Upper lobe of left lung (tissue), 6 donors: ENCODE data around the gene VAV3. TPM values are rescaled to one million over a fixed set of nuclear protein-coding genes. Genes with fewer than 3 reads are reported as not detected.
"Not testable (repeated sequence)": the region's sequence is repeated elsewhere in the genome, so short reads cannot be mapped to it uniquely, and the experiment has no call there.

Experiments
- ATAC-seq, 2 donors: fragments of 200-7000 bp; cut with Tn5 transposase; one replicate each; pipeline ENCODE4 v1.9.1; 2022; ENCODE audit warnings: mild to moderate bottlenecking in 2 of 2, moderate library complexity in 2 of 2; ENCODE audit not compliant: low FRiP score in 2 of 2
- DNase-seq, 2 donors: peaks; one replicate each; pipeline ENCODE4 v3.0.0-alpha.2; 2019 to 2020
- H3K27ac ChIP-seq, 4 donors: fragments of 200-600 bp; sonication (generic); one replicate each; pipeline ENCODE4 v1.5.1; 2016 to 2019
- H3K27me3 ChIP-seq, 4 donors: fragments of 200-600 bp; sonication (generic); one replicate each; pipeline ENCODE4 v1.5.1; 2017 to 2019
- H3K36me3 ChIP-seq, 4 donors: fragments of 200-600 bp; sonication (generic); one replicate each; pipeline ENCODE4 v1.5.1; 2016 to 2019
- H3K4me1 ChIP-seq, 4 donors: fragments of 200-600 bp; sonication (generic); one replicate each; pipeline ENCODE4 v1.5.1; 2018 to 2019
- H3K4me3 ChIP-seq, 4 donors: fragments of 200-600 bp; sonication (generic); one replicate each; pipeline ENCODE4 v1.5.1; 2017 to 2019; ENCODE audit warnings: mild to moderate bottlenecking in 2 of 4, moderate library complexity in 1 of 4
- H3K9me3 ChIP-seq, 4 donors: fragments of 200-600 bp; sonication (generic); one replicate each; pipeline ENCODE4 v1.5.1; 2018 to 2019
- EP300 ChIP-seq, 4 donors: sonication (generic); formaldehyde crosslinking; IDR thresholded peaks; one replicate each; pipeline ENCODE4 v1.5.1; 2017; ENCODE audit warnings: antibody characterized with exemption in 4 of 4, control low read depth in 2 of 4
- POLR2A ChIP-seq, 4 donors: fragments of 450-650 bp; IDR thresholded peaks; one replicate each; pipeline ENCODE4 v1.5.1; 2016 to 2017; ENCODE audit warnings: antibody characterized with exemption in 4 of 4, mild to moderate bottlenecking in 2 of 4
- POLR2AphosphoS5 ChIP-seq, 2 donors: sonication (generic); formaldehyde crosslinking; IDR thresholded peaks; one replicate each; pipeline ENCODE4 v1.5.1; 2017; ENCODE audit warnings: antibody characterized with exemption in 2 of 2
- WGBS, 2 donors: methylation state at CpG; one replicate each; pipeline ENCODE4 v1.1.5; 2017 to 2018; 5-methylcytosine and 5-hydroxymethylcytosine counted together
- total RNA-seq, 6 donors: library from RNA; depleted of rRNA in 4 of 6; stranded (reverse); fragments of >200 nt in 4 of 6; gene quantifications; one replicate each; pipeline versions ENCODE4 v1.1.0 to v1.2.1, GENCODE V29; 2016 to 2021
- TF ChIP-seq, protein P1 (sequence below), 6 experiments: fragments of 450-650 bp in 4 of 6; fragments of 200-600 bp in 2 of 6; sonication (generic) in 2 of 6; IDR thresholded peaks; one replicate each; pipeline ENCODE4 v1.5.1; 2016 to 2019; ENCODE audit warnings: antibody characterized with exemption in 6 of 6
- donor health status: DM: no; HTN: no; CAD: no; lungs with moderate emphysema.
- donor health status: DM: no; HTN: yes; CAD: no; lungs with severe emphysema.

The VAV3 gene
- total RNA-seq, 6 donors from 2014 or later: 5.9 to 13.6 (median 7.8) TPM

DNA sequence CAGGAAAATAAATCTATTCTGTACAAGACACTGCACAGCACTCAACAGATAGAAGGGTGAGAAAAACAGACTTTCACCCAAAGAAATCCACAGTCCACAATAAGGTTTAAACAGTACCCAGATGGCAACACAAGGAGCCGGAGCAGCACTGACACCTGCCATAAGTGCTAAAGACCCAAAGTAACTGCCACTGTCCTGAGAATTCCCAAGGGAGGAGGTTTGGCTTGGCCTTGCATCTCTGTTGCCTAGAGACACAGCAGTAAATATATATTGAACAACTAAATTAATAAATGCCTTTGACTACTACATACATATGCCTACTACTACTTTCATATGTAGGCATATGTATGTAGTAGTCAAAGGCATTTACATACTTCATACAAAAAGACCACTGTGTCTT, 68.0 kb downstream of the VAV3 start:
- no peaks in the 10 kb centered on the region for H3K9me3 ChIP-seq
- DNase-seq (no peak), ATAC-seq (no peak)
- peaks cover 4 to 19% (median 9%) of the 10 kb centered on the region in 4 donors for H3K4me1 ChIP-seq
- 59 to 86% methylated on average over 1 of the region's 1 CpG for WGBS, 2 donors
- no peaks in the 10 kb centered on the region for H3K36me3 ChIP-seq
- no peak overlapping the region for H3K27ac ChIP-seq
- no peak for TF ChIP-seq POLR2A (IDR thresholded peaks at IDR 0.05)
- no peak for TF ChIP-seq EP300 (IDR thresholded peaks at IDR 0.05)
- TF ChIP-seq, protein P1, sequence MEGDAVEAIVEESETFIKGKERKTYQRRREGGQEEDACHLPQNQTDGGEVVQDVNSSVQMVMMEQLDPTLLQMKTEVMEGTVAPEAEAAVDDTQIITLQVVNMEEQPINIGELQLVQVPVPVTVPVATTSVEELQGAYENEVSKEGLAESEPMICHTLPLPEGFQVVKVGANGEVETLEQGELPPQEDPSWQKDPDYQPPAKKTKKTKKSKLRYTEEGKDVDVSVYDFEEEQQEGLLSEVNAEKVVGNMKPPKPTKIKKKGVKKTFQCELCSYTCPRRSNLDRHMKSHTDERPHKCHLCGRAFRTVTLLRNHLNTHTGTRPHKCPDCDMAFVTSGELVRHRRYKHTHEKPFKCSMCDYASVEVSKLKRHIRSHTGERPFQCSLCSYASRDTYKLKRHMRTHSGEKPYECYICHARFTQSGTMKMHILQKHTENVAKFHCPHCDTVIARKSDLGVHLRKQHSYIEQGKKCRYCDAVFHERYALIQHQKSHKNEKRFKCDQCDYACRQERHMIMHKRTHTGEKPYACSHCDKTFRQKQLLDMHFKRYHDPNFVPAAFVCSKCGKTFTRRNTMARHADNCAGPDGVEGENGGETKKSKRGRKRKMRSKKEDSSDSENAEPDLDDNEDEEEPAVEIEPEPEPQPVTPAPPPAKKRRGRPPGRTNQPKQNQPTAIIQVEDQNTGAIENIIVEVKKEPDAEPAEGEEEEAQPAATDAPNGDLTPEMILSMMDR (IDR thresholded peaks at IDR 0.05): no peak
- no peak for TF ChIP-seq POLR2AphosphoS5 (IDR thresholded peaks at IDR 0.05)
- H3K27me3 ChIP-seq: no peaks in the 10 kb centered on the region
- H3K4me3 ChIP-seq: no peak overlapping the region

DNA sequence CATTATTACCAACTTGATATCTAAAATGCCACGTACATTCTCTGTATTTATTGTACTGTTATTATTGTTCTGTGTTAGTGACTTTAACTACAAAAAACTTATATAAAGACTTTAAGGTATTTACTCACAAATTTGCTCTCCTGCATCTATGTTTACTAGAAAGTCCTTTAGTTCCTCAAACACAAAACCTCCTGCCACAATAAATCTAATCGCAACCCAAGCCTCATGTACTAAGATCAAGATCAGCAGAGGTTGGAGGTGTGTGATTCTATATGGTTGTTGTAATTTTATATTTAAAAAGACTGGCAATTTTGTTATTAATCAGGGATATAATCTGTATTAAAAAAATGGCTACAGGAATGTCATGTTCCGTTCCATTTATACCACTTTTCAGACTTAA, 68.6 kb downstream of the VAV3 start:
- TF ChIP-seq POLR2AphosphoS5 (IDR thresholded peaks at IDR 0.05) (no peak), EP300 (IDR thresholded peaks at IDR 0.05) (no peak), POLR2A (IDR thresholded peaks at IDR 0.05) (no peak)
- TF ChIP-seq, protein P1 (IDR thresholded peaks at IDR 0.05): no peak
- ATAC-seq (no peak), DNase-seq (no peak)
- H3K4me1 ChIP-seq: peaks cover 4 to 19% (median 9%) of the 10 kb centered on the region in 4 donors
- H3K36me3 ChIP-seq: no peaks in the 10 kb centered on the region
- no peak overlapping the region for H3K4me3 ChIP-seq
- H3K27me3 ChIP-seq: no peaks in the 10 kb centered on the region
- no peak overlapping the region for H3K27ac ChIP-seq
- no peaks in the 10 kb centered on the region for H3K9me3 ChIP-seq
- WGBS, 2 donors: 81 to 84% methylated on average over 3 of the region's 3 CpGs

DNA sequence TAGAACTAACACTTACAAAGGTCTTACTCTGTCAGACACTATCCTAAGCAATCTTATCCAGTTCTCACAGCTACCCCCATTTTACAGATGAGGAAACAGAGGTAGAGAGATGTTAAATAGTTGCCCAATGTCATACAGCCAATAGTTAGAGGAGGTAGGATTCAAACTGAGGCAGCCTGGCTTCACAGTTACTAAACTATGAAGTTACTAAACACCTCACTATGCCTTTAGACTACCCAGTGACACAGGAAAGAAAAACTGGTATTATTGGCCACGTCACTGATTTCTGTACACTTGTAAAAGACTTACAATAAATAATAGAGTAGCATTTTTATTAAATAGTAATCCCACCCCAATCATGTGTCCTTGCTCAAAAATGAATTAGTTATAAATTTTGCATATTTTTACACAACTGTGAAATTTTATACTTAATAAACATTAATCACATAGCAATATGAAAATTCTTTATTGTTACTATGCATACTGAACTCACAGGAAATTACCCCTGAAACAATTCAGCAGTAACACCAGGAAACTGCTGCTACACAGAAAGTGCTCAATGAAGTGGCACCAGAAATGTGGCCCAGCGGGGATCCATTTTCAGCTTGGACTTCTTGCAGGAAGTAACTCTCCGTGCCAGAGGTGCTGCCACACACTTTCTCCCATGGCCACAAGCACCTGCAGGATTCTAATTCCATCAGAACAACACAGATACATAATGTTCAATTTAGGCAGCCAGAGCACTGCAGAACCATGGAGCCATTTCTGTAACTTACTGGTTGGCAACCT, 69.4 kb downstream of the VAV3 start:
- no peak for DNase-seq
- H3K36me3 ChIP-seq: no peaks in the 10 kb centered on the region
- H3K4me3 ChIP-seq: no peak overlapping the region
- 31 to 68% methylated on average over 3 of the region's 3 CpGs for WGBS, 2 donors
- ATAC-seq: no peak
- peaks cover 4 to 19% (median 9%) of the 10 kb centered on the region in 4 donors for H3K4me1 ChIP-seq
- TF ChIP-seq EP300 (IDR thresholded peaks at IDR 0.05) (no peak), POLR2A (IDR thresholded peaks at IDR 0.05) (no peak), POLR2AphosphoS5 (IDR thresholded peaks at IDR 0.05) (no peak)
- TF ChIP-seq, protein P1 (IDR thresholded peaks at IDR 0.05): no peak
- H3K27ac ChIP-seq: no peak overlapping the region
- H3K27me3 ChIP-seq: no peaks in the 10 kb centered on the region
- no peaks in the 10 kb centered on the region for H3K9me3 ChIP-seq

DNA sequence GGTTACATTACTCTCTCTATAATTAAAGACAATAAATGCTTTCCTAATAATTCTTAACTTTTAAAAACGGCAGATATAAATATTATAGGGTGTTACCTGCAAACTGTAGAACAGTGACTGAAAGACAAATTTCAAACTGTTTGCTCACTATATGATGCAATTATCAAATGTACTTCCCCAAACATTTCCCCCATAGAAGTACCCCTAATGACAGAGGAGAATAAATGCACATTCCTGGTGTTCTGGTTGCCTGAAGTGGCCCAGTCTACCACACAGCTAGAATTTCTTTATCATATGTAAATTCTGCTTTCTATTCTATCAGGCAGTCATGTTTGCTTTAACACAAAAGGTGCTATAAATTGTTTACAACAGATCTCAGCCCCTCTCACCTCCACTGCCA, 70.4 kb downstream of the VAV3 start:
- Histone ChIP-seq H3K27me3 (no peaks in the 10 kb centered on the region), H3K27ac (no peak overlapping the region), H3K4me3 (no peak overlapping the region), H3K4me1 (peaks cover 4 to 19% (median 9%) of the 10 kb centered on the region in 4 donors), H3K36me3 (no peaks in the 10 kb centered on the region), H3K9me3 (no peaks in the 10 kb centered on the region)
- no peak for ATAC-seq
- no peak for DNase-seq
- no peak for TF ChIP-seq POLR2AphosphoS5 (IDR thresholded peaks at IDR 0.05)
- no peak for TF ChIP-seq POLR2A (IDR thresholded peaks at IDR 0.05)
- no peak for TF ChIP-seq EP300 (IDR thresholded peaks at IDR 0.05)
- TF ChIP-seq, protein P1 (IDR thresholded peaks at IDR 0.05): no peak
- WGBS, 2 donors: 43 to 45% methylated on average over 1 of the region's 1 CpG

DNA sequence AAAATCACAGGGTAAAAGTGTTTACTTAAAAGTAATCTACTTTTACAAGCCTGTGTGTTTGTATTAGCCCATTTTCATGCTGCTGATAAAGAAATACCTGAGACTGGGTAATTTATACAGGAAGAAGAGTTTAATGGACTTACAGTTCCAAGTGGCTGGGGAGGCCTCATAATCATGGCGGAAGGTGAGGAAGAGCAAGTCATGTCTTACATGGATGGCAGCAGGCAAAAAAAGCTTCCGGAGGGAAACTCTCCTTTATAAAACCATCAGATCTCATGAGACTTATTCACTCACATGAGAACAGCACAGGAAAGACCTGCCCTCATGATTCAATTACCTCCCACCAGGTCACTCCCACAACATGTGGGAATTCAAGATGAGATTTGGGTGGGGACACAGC, 71.6 kb downstream of the VAV3 start:
- 89 to 100% methylated on average over 2 of the region's 2 CpGs for WGBS, 2 donors
- H3K27me3 ChIP-seq, H3K27ac ChIP-seq, DNase-seq, H3K4me3 ChIP-seq, H3K36me3 ChIP-seq, ATAC-seq, H3K9me3 ChIP-seq: not testable (repeated sequence)
- H3K4me1 ChIP-seq: peaks cover 4 to 19% (median 9%) of the 10 kb centered on the region in 4 donors
